BE2C (cell line): Measurements from ENCODE around the gene PHC3.

Source experiments
- DNase-seq: peaks from one replicate; pipeline ENCODE4 v3.0.0-alpha.2; 2020
- H3K27me3 ChIP-seq: fragments of 250-450 bp; sonication (Bioruptor Pico); 2 replicates; pipeline ENCODE4 v1.5.1; 2020; ENCODE audit warnings: mild to moderate bottlenecking
- H3K36me3 ChIP-seq: fragments of 250-450 bp; sonication (Bioruptor Pico); 2 replicates; pipeline ENCODE4 v1.5.1; 2020; ENCODE audit warnings: mild to moderate bottlenecking
- H3K4me1 ChIP-seq: fragments of 250-450 bp; sonication (Bioruptor Pico); 2 replicates; pipeline ENCODE4 v1.5.1; 2020
- H3K4me3 ChIP-seq: 2 replicates; pipeline ENCODE4 v1.5.1; 2011; ENCODE audit warnings: low read depth, low read length
- H3K9me3 ChIP-seq: fragments of 250-450 bp; sonication (Bioruptor Pico); 2 replicates; pipeline ENCODE4 v1.5.1; 2020
- TF ChIP-seq, protein P1 (sequence below): IDR thresholded peaks from 2 replicates; pipeline ENCODE4 v1.5.1; 2012; ENCODE audit warnings: mild to moderate bottlenecking, low read depth, low read length

PHC3 gene

DNA sequence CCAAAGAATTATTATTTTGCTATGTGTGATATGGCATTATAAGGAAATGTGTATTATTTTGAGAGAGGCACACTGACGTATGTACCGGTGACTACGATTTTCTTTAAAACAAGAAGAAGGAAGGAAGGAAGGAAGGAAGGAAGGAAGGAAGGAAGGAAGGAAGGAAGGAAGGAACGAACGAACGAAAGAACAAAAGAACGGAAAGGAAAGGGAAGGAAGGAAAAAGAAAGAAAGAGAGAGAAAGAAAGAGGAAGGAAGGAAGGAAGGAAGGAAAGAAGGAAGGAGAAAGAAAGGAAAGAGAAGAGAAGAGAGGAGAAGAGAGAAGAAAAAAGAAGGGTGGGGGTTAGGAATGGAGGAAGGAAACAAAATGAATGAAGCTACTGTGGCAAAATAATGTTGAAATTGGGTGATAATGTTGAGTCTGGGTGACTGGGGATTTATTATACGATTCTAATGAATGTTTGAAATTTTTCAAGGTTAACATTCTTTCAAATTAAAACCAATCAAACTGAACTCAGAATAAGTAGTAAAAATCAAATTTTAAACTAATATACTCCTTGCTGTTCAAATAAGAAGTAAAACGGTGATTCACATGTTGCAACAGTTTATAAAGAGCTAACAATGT, 70.3 kb downstream of the PHC3 start:
- Histone ChIP-seq H3K4me3 (no peak overlapping the region), H3K27me3 (no peaks in the 10 kb centered on the region), H3K36me3 (peaks cover 42% of the 10 kb centered on the region), H3K9me3 (no peaks in the 10 kb centered on the region), H3K4me1 (no peaks in the 10 kb centered on the region)
- no peak for DNase-seq
- TF ChIP-seq, protein P1, sequence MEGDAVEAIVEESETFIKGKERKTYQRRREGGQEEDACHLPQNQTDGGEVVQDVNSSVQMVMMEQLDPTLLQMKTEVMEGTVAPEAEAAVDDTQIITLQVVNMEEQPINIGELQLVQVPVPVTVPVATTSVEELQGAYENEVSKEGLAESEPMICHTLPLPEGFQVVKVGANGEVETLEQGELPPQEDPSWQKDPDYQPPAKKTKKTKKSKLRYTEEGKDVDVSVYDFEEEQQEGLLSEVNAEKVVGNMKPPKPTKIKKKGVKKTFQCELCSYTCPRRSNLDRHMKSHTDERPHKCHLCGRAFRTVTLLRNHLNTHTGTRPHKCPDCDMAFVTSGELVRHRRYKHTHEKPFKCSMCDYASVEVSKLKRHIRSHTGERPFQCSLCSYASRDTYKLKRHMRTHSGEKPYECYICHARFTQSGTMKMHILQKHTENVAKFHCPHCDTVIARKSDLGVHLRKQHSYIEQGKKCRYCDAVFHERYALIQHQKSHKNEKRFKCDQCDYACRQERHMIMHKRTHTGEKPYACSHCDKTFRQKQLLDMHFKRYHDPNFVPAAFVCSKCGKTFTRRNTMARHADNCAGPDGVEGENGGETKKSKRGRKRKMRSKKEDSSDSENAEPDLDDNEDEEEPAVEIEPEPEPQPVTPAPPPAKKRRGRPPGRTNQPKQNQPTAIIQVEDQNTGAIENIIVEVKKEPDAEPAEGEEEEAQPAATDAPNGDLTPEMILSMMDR: no peak

DNA sequence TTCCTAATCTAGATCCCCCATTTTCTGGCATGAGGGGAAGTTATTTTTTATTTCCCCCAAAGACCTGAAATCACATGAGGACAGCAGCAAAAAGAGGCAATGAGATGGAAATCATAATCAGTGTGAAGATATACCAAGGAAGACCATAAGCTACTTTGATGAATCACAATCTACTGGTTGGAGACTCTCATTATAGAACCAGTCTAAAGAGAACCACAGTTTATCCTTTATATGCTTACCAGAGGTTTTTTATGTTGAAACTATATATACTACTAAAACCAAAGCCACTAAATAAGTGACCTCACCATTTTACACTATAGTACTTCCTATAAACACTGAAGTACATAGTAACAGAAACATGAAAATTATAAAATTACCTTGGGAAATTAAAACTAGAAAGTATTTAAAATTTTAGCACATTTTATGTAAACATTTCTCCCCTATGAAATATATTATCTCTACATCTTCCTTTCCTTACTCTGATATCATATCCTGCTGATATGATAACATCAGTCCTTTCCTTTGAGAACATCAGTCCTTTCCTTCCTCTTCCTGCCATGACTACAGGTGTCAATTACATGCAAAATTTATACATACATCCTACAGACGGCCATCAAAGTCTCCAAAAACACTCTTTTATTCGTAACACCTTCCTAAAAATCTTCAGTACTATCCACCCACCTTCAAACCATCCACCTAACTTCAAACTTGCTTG, 71.8 kb downstream of the PHC3 start:
- TF ChIP-seq, protein P1: no peak
- no peak for DNase-seq
- peaks cover 38% of the 10 kb centered on the region for H3K36me3 ChIP-seq

DNA sequence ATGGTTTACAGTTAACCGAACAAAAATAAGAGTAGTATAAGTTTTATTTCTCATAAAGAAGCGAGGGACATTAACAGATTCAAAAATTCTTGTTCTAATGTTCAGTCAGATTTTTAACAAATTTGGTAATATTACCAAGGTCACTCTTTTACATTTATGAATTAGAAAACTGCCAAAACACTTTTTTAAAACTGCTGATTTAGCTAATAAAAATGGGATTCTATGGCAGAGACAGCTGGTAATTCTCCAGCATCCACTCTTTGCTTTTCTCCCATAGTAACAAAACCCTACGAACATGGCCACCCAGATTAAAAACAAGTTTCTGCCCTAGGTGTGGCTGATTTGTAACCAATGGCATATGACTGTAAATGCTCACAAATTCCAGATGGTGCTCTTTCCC, 72.6 kb downstream of the PHC3 start:
- peaks cover 41% of the 10 kb centered on the region for H3K36me3 ChIP-seq
- no peak overlapping the region for H3K4me3 ChIP-seq
- TF ChIP-seq, protein P1: no peak
- H3K9me3 ChIP-seq: no peaks in the 10 kb centered on the region
- no peaks in the 10 kb centered on the region for H3K4me1 ChIP-seq
- DNase-seq: no peak
- no peaks in the 10 kb centered on the region for H3K27me3 ChIP-seq

More for the DNA sequence above, 71.8 kb downstream of the PHC3 start:
- Histone ChIP-seq H3K4me1 (no peaks in the 10 kb centered on the region), H3K9me3 (no peaks in the 10 kb centered on the region), H3K27me3 (no peaks in the 10 kb centered on the region), H3K4me3 (no peak overlapping the region)

DNA sequence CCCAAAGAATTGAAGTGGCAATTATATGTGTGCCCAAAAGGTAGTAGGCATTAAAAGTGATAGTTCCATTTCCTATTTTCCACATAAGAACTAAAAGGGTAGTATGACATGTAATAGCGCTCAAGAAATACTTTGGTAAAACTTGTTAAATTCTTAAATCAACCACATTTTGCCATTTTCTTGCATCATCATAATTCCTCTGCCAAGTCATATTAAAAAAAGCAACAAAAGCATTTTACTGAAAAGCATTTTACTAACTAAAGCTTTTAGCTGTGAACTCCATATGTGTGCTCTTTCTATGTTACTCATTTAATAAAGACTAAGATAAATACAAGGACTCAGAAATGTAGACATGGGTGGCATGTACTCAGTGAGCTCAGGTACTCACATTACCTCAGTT, 73.6 kb downstream of the PHC3 start:
- no peak for DNase-seq
- no peaks in the 10 kb centered on the region for H3K4me1 ChIP-seq
- no peaks in the 10 kb centered on the region for H3K9me3 ChIP-seq
- H3K4me3 ChIP-seq: no peak overlapping the region
- H3K27me3 ChIP-seq: no peaks in the 10 kb centered on the region
- H3K36me3 ChIP-seq: peaks cover 33% of the 10 kb centered on the region
- TF ChIP-seq, protein P1: no peak

DNA sequence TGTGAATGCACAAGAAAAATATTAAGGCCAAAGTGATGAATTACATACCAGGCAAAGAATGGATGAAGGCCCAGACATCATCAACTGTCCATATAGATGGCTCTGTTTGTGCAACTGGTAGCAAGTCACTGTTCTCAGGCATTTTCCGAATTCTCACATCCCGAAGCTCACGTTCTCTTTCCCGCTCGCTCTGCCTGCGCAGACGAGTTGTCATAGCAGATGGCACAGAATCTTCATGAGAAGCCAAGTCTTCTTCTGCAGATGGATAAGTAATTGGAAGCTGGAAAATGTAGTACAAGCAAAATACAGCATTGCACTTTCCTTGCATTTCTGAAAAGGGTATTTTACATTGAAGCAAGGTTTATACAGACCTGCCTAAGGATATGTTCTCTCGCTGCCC, 79.1 kb downstream of the PHC3 start:
- H3K4me3 ChIP-seq: no peak overlapping the region
- DNase-seq: no peak
- no peaks in the 10 kb centered on the region for H3K4me1 ChIP-seq
- H3K27me3 ChIP-seq: no peaks in the 10 kb centered on the region
- H3K36me3 ChIP-seq: peaks cover 35% of the 10 kb centered on the region
- H3K9me3 ChIP-seq: no peaks in the 10 kb centered on the region
- TF ChIP-seq, protein P1: no peak

DNA sequence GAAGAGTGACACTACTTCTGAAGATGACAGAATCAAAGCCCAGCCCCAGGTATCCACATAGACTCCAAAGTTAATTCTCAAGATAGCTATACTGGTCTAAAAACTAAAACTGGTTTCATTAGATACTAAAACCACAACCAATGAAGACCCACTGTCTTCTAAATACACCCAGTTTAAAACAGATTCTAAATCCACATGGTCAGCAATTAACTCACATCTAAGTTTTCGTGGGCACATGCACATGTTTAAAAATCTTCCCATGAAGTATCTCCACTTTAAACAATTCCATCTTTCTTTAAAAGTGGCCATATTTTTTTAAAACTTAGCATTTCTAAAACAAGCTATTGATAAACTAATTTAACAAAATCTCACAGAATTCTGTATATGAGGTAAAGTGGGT, 80.6 kb downstream of the PHC3 start:
- TF ChIP-seq, protein P1: no peak
- Histone ChIP-seq H3K27me3 (no peaks in the 10 kb centered on the region), H3K4me1 (no peaks in the 10 kb centered on the region), H3K4me3 (no peak overlapping the region), H3K36me3 (peaks cover 39% of the 10 kb centered on the region), H3K9me3 (no peaks in the 10 kb centered on the region)
- no peak for DNase-seq
